Measurements from ENCODE around the gene BPGM. TPM values are rescaled to one million over a fixed set of nuclear protein-coding genes. Genes with fewer than 3 reads are reported as not detected.

BPGM gene
- total and polyA plus RNA-seq, 2 experiments from 2014 or later, result 16.9 TPM

DNA sequence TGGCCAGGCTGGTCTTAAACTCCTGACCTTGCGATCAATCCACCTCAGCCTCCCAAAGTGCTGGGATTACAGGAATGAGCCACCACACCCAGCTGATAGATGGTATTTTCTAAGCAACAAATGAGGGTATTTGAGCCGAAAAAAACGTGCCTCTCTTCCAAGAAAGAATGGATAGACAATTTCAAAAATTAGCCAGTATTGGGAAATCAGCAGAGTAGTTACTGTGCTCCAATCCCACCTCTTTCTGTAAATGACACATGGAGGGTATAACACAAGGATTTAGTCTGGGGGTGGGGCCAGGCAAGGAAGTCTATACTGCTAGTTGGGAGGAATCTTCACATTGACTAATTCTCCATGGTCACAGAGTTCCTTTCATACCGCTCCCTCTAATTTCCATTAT is 9.2 kb upstream of the BPGM start:
- Histone ChIP-seq H3F3A (replicated peaks; ENCODE audit: low read depth) (no peaks in the 10 kb centered on the region), H3K27me3 (ENCODE audit: insufficient read depth) (no peaks in the 10 kb centered on the region), H3K4me2 (no peak overlapping the region), H3K9me2 (ENCODE audit: insufficient read depth) (no peaks in the 10 kb centered on the region), H3K4me3 (no peak overlapping the region), H3K4me1 (ENCODE audit: insufficient read depth) (no peaks in the 10 kb centered on the region), H3K27ac (ENCODE audit: low read depth) (no peak overlapping the region), H3K36me3 (ENCODE audit: insufficient read depth) (no peaks in the 10 kb centered on the region), H3K79me2 (replicated peaks; ENCODE audit: insufficient read depth) (no peaks in the 10 kb centered on the region), H2AFZ (no peak overlapping the region), H4K20me1 (replicated peaks; ENCODE audit: insufficient read depth) (no peaks in the 10 kb centered on the region; the same call in 1 of the 2 replicates)
- H3K4me3 Mint-ChIP-seq, result no peak overlapping the region
- peaks cover 2% of the 10 kb centered on the region for H3K27me3 Mint-ChIP-seq (ENCODE audit: insufficient read depth, low read depth, poor library complexity)
- DNase-seq (ENCODE audit: low spot score) (no peak), ATAC-seq (no peak)
- TF ChIP-seq EZH2 (IDR thresholded peaks at IDR 0.05; ENCODE audit: low read depth, unreplicated experiment) (no peak), ZNF114 (CRISPR knock-in tag; IDR thresholded peaks at IDR 0.05) (no peak), POLR2AphosphoS5 (IDR thresholded peaks at IDR 0.05; ENCODE audit: low read depth) (no peak), STAT1 (IDR thresholded peaks at IDR 0.05; ENCODE audit: unreplicated experiment) (no peak), NANOG (IDR thresholded peaks at IDR 0.05; ENCODE audit: borderline replicate concordance) (no peak), EZH2phosphoT487 (IDR thresholded peaks at IDR 0.05; ENCODE audit: unreplicated experiment) (no peak)
- TF ChIP-seq, protein P1, sequence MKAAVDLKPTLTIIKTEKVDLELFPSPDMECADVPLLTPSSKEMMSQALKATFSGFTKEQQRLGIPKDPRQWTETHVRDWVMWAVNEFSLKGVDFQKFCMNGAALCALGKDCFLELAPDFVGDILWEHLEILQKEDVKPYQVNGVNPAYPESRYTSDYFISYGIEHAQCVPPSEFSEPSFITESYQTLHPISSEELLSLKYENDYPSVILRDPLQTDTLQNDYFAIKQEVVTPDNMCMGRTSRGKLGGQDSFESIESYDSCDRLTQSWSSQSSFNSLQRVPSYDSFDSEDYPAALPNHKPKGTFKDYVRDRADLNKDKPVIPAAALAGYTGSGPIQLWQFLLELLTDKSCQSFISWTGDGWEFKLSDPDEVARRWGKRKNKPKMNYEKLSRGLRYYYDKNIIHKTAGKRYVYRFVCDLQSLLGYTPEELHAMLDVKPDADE (IDR thresholded peaks at IDR 0.05), result no peak
- TF ChIP-seq, protein P2, sequence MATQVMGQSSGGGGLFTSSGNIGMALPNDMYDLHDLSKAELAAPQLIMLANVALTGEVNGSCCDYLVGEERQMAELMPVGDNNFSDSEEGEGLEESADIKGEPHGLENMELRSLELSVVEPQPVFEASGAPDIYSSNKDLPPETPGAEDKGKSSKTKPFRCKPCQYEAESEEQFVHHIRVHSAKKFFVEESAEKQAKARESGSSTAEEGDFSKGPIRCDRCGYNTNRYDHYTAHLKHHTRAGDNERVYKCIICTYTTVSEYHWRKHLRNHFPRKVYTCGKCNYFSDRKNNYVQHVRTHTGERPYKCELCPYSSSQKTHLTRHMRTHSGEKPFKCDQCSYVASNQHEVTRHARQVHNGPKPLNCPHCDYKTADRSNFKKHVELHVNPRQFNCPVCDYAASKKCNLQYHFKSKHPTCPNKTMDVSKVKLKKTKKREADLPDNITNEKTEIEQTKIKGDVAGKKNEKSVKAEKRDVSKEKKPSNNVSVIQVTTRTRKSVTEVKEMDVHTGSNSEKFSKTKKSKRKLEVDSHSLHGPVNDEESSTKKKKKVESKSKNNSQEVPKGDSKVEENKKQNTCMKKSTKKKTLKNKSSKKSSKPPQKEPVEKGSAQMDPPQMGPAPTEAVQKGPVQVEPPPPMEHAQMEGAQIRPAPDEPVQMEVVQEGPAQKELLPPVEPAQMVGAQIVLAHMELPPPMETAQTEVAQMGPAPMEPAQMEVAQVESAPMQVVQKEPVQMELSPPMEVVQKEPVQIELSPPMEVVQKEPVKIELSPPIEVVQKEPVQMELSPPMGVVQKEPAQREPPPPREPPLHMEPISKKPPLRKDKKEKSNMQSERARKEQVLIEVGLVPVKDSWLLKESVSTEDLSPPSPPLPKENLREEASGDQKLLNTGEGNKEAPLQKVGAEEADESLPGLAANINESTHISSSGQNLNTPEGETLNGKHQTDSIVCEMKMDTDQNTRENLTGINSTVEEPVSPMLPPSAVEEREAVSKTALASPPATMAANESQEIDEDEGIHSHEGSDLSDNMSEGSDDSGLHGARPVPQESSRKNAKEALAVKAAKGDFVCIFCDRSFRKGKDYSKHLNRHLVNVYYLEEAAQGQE (IDR thresholded peaks at IDR 0.05; ENCODE audit: unreplicated experiment), result no peak
- H3K27ac Mint-ChIP-seq, result no peak overlapping the region
- peaks cover 4% of the 10 kb centered on the region; the same call in 2 of the 3 replicates for H3K9me3 Mint-ChIP-seq
- no peaks in the 10 kb centered on the region for H3K36me3 Mint-ChIP-seq (ENCODE audit: low read depth)
- H3K4me1 Mint-ChIP-seq, result no peaks in the 10 kb centered on the region

DNA sequence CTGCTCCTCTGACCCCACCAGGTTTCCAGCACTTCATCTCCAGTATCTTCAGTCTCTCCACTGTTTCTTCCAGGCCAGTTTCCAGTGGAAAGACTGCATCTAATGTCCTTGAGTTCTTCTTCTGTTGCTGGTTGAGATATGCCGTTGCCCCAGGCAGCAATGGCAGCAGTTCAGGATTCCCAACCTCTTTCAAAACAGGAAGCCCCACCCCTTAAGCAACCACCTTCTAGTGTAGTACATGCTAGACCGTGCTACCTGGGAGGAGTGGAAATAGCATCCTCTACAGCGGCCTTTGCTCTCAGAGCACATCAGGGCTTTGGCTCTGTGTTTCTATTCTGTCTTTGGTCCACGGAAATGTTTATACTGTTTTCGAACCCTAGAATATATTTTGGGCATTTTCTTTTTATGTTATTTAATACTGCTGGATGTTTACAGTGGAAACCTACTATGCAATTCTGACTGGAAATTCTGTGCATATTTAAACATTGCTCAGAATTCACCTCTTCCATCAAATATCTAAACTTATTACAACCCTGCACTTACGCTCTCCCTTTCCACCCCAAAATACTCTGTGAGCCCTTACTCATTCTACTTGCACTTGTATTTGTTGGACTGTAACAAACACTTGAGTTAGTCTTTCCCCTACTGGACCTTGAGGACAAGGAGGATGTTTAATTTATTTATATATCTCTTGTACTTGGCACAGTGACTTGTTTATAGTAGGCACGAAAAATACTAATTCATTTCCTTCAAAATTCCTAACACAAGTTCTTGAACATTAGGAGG is 8.5 kb upstream of the BPGM start:
- H3K27me3 Mint-ChIP-seq (ENCODE audit: insufficient read depth, low read depth, poor library complexity), result peaks cover 2% of the 10 kb centered on the region
- Histone ChIP-seq H3K4me3 (no peak overlapping the region), H2AFZ (no peak overlapping the region), H3F3A (replicated peaks; ENCODE audit: low read depth) (no peaks in the 10 kb centered on the region), H3K27ac (ENCODE audit: low read depth) (no peak overlapping the region), H3K36me3 (ENCODE audit: insufficient read depth) (no peaks in the 10 kb centered on the region), H4K20me1 (replicated peaks; ENCODE audit: insufficient read depth) (no peaks in the 10 kb centered on the region; the same call in 1 of the 2 replicates), H3K27me3 (ENCODE audit: insufficient read depth) (no peaks in the 10 kb centered on the region), H3K4me1 (ENCODE audit: insufficient read depth) (no peaks in the 10 kb centered on the region), H3K79me2 (replicated peaks; ENCODE audit: insufficient read depth) (no peaks in the 10 kb centered on the region), H3K9me2 (ENCODE audit: insufficient read depth) (no peaks in the 10 kb centered on the region), H3K4me2 (no peak overlapping the region)
- H3K27ac Mint-ChIP-seq, result no peak overlapping the region
- peaks cover 4% of the 10 kb centered on the region; the same call in 2 of the 3 replicates for H3K9me3 Mint-ChIP-seq
- H3K4me1 Mint-ChIP-seq, result no peaks in the 10 kb centered on the region
- no peak for ATAC-seq
- no peak overlapping the region for H3K4me3 Mint-ChIP-seq
- no peaks in the 10 kb centered on the region for H3K36me3 Mint-ChIP-seq (ENCODE audit: low read depth)
- no peak for DNase-seq (ENCODE audit: low spot score)
- no peak for TF ChIP-seq NANOG (IDR thresholded peaks at IDR 0.05; ENCODE audit: borderline replicate concordance)
- TF ChIP-seq EZH2 (IDR thresholded peaks at IDR 0.05; ENCODE audit: low read depth, unreplicated experiment), result no peak
- TF ChIP-seq, protein P3, sequence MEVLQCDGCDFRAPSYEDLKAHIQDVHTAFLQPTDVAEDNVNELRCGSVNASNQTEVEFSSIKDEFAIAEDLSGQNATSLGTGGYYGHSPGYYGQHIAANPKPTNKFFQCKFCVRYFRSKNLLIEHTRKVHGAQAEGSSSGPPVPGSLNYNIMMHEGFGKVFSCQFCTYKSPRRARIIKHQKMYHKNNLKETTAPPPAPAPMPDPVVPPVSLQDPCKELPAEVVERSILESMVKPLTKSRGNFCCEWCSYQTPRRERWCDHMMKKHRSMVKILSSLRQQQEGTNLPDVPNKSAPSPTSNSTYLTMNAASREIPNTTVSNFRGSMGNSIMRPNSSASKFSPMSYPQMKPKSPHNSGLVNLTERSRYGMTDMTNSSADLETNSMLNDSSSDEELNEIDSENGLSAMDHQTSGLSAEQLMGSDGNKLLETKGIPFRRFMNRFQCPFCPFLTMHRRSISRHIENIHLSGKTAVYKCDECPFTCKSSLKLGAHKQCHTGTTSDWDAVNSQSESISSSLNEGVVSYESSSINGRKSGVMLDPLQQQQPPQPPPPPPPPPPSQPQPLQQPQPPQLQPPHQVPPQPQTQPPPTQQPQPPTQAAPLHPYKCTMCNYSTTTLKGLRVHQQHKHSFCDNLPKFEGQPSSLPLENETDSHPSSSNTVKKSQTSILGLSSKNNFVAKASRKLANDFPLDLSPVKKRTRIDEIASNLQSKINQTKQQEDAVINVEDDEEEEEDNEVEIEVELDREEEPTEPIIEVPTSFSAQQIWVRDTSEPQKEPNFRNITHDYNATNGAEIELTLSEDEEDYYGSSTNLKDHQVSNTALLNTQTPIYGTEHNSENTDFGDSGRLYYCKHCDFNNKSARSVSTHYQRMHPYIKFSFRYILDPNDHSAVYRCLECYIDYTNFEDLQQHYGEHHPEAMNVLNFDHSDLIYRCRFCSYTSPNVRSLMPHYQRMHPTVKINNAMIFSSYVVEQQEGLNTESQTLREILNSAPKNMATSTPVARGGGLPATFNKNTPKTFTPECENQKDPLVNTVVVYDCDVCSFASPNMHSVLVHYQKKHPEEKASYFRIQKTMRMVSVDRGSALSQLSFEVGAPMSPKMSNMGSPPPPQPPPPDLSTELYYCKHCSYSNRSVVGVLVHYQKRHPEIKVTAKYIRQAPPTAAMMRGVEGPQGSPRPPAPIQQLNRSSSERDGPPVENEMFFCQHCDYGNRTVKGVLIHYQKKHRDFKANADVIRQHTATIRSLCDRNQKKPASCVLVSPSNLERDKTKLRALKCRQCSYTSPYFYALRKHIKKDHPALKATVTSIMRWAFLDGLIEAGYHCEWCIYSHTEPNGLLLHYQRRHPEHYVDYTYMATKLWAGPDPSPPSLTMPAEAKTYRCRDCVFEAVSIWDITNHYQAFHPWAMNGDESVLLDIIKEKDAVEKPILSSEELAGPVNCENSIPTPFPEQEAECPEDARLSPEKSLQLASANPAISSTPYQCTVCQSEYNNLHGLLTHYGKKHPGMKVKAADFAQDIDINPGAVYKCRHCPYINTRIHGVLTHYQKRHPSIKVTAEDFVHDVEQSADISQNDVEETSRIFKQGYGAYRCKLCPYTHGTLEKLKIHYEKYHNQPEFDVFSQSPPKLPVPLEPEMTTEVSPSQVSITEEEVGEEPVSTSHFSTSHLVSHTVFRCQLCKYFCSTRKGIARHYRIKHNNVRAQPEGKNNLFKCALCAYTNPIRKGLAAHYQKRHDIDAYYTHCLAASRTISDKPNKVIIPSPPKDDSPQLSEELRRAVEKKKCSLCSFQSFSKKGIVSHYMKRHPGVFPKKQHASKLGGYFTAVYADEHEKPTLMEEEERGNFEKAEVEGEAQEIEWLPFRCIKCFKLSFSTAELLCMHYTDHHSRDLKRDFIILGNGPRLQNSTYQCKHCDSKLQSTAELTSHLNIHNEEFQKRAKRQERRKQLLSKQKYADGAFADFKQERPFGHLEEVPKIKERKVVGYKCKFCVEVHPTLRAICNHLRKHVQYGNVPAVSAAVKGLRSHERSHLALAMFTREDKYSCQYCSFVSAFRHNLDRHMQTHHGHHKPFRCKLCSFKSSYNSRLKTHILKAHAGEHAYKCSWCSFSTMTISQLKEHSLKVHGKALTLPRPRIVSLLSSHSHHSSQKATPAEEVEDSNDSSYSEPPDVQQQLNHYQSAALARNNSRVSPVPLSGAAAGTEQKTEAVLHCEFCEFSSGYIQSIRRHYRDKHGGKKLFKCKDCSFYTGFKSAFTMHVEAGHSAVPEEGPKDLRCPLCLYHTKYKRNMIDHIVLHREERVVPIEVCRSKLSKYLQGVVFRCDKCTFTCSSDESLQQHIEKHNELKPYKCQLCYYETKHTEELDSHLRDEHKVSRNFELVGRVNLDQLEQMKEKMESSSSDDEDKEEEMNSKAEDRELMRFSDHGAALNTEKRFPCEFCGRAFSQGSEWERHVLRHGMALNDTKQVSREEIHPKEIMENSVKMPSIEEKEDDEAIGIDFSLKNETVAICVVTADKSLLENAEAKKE (CRISPR knock-in tag; IDR thresholded peaks at IDR 0.05), result no peak
- TF ChIP-seq POLR2AphosphoS5 (IDR thresholded peaks at IDR 0.05; ENCODE audit: low read depth), result no peak
- TF ChIP-seq ZNF331 (CRISPR knock-in tag; IDR thresholded peaks at IDR 0.05; ENCODE audit: low read depth), result no peak
